Sigmoid colon (tissue), 4 donors: Measurements from ENCODE around the gene SMYD3.

Experiments used
- EP300 ChIP-seq, 4 donors: sonication (generic); formaldehyde crosslinking; IDR thresholded peaks; one replicate each; pipeline ENCODE4 v1.6.1; 2017; ENCODE audit warnings: antibody characterized with exemption in 4 of 4
- TF ChIP-seq, protein P1 (sequence below), 4 experiments: fragments of 450-650 bp in 3 of 4; fragments of 200-600 bp in 1 of 4; IDR thresholded peaks; one replicate each; pipeline ENCODE4 v1.5.1; 2016 to 2019; ENCODE audit warnings: antibody characterized with exemption in 4 of 4, mild to moderate bottlenecking in 3 of 4, moderate library complexity in 2 of 4

DNA sequence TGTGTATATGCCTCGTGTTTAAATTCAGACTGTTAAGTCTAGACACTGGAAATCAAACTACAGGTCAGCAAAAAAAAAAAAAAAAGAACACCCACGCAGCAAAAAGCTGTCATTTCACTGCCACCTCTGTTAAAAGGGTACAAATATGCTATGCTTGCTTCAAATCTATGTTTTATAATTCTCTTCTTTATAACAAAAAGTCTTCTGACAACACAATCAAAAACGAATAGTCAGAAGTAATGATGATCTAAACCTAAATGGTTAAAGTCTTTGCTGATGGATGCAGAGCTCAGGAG lies 438.9 kb downstream of the SMYD3 start:
- no peak for TF ChIP-seq EP300 (IDR thresholded peaks at IDR 0.05)
- TF ChIP-seq, protein P1, sequence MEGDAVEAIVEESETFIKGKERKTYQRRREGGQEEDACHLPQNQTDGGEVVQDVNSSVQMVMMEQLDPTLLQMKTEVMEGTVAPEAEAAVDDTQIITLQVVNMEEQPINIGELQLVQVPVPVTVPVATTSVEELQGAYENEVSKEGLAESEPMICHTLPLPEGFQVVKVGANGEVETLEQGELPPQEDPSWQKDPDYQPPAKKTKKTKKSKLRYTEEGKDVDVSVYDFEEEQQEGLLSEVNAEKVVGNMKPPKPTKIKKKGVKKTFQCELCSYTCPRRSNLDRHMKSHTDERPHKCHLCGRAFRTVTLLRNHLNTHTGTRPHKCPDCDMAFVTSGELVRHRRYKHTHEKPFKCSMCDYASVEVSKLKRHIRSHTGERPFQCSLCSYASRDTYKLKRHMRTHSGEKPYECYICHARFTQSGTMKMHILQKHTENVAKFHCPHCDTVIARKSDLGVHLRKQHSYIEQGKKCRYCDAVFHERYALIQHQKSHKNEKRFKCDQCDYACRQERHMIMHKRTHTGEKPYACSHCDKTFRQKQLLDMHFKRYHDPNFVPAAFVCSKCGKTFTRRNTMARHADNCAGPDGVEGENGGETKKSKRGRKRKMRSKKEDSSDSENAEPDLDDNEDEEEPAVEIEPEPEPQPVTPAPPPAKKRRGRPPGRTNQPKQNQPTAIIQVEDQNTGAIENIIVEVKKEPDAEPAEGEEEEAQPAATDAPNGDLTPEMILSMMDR (IDR thresholded peaks at IDR 0.05): no peak
